HepG2 (cell line): Measurements from ENCODE around the gene SHQ1. TPM values are rescaled to one million over a fixed set of nuclear protein-coding genes. Genes with fewer than 3 reads are reported as not detected.

ENCODE experiments used
- ELF1 ChIP-seq: sonication (generic); formaldehyde crosslinking; IDR thresholded peaks from 2 replicates; pipeline ENCODE4 v1.4.0; 2020; ENCODE audit warnings: missing genetic modification reagents
- ESRRA ChIP-seq: sonication (generic); formaldehyde crosslinking; IDR thresholded peaks from 2 replicates; pipeline ENCODE4 v1.5.1; 2020; ENCODE audit warnings: mild to moderate bottlenecking, low read depth, missing genetic modification reagents
- ISX ChIP-seq: sonication (generic); formaldehyde crosslinking; conservative IDR thresholded peaks from 2 replicates; pipeline ENCODE4 v1.5.0; 2020; ENCODE audit warnings: missing genetic modification reagents
- MED13 ChIP-seq: sonication (generic); formaldehyde crosslinking; IDR thresholded peaks from 2 replicates; pipeline ENCODE4 v1.5.0; 2020; ENCODE audit warnings: missing genetic modification reagents
- PLRG1 ChIP-seq: fragments of 450-650 bp; conservative IDR thresholded peaks from 2 replicates; pipeline ENCODE4 v1.6.1; 2016
- ZEB1 ChIP-seq: IDR thresholded peaks from 2 replicates; pipeline ENCODE4 v1.6.1; 2012; ENCODE audit warnings: mild to moderate bottlenecking, low read depth, inconsistent platforms; ENCODE audit not compliant: insufficient replicate concordance
- ZFP36L2 ChIP-seq: sonication (generic); formaldehyde crosslinking; IDR thresholded peaks from 2 replicates; pipeline ENCODE4 v1.4.0; 2020; ENCODE audit warnings: missing genetic modification reagents
- ZNF124 ChIP-seq: sonication (generic); formaldehyde crosslinking; IDR thresholded peaks from 2 replicates; pipeline ENCODE4 v1.4.0; 2020; ENCODE audit warnings: missing genetic modification reagents
- ZNF567 ChIP-seq: sonication (generic); formaldehyde crosslinking; IDR thresholded peaks from 2 replicates; pipeline ENCODE4 v1.8.1; 2023; ENCODE audit warnings: mild to moderate bottlenecking, missing genetic modification reagents, borderline replicate concordance
- ZNF589 ChIP-seq: sonication (generic); formaldehyde crosslinking; conservative IDR thresholded peaks from 2 replicates; pipeline ENCODE4 v1.8.0; 2022; ENCODE audit warnings: mild to moderate bottlenecking, moderate library complexity, missing genetic modification reagents
- ZNF7 ChIP-seq: IDR thresholded peaks from 2 replicates; pipeline ENCODE4 v1.6.1; 2016; ENCODE audit warnings: missing biosample characterization, missing genetic modification reagents
- ZNF883 ChIP-seq: sonication (generic); formaldehyde crosslinking; IDR thresholded peaks from 2 replicates; pipeline ENCODE4 v1.5.1; 2020; ENCODE audit warnings: mild to moderate bottlenecking, missing genetic modification reagents; ENCODE audit errors: not compliant biosample characterization
- polyA plus RNA-seq, 8 experiments: library from polyadenylated mRNA; depleted of rRNA in 3 of 8; stranded (reverse) in 7 of 8; unstranded in 1 of 8; fragments of >200 nt; fragmentation: Illumina TruSeq in 4 of 8; extraction: Trizol in 4 of 8; gene quantifications; 2 replicates each; pipeline versions ENCODE4 v1.2.1 to v1.2.3, GENCODE V29; 2011 to 2016; ENCODE audit warnings: low read depth in 4 of 8, missing spikeins in 1 of 8, mixed read lengths in 1 of 8; ENCODE audit not compliant: insufficient read depth in 1 of 8
- total RNA-seq, 5 experiments: library from RNA; depleted of rRNA; stranded (reverse); fragments of >200 nt; fragmentation: Illumina TruSeq; extraction: Trizol; gene quantifications; 2 replicates each; pipeline ENCODE4 v1.2.3, GENCODE V29; 2016; ENCODE audit warnings: low read depth in 1 of 5
- TF ChIP-seq, protein P1 (sequence below): sonication (generic); formaldehyde crosslinking; IDR thresholded peaks from 2 replicates; pipeline ENCODE4 v1.4.0; 2020; ENCODE audit warnings: missing genetic modification reagents
- TF ChIP-seq, protein P2 (sequence below): sonication (generic); formaldehyde crosslinking; IDR thresholded peaks from 2 replicates; pipeline ENCODE4 v1.4.0; 2020; ENCODE audit warnings: missing genetic modification reagents
- TF ChIP-seq, protein P3 (sequence below): sonication (generic); formaldehyde crosslinking; IDR thresholded peaks from 2 replicates; pipeline ENCODE4 v1.4.0; 2020; ENCODE audit warnings: mild to moderate bottlenecking, missing genetic modification reagents
- TF ChIP-seq, protein P4 (sequence below): sonication (generic); formaldehyde crosslinking; IDR thresholded peaks from 2 replicates; pipeline ENCODE4 v1.8.1; 2022; ENCODE audit warnings: mild to moderate bottlenecking, missing genetic modification reagents
- TF ChIP-seq, protein P5 (sequence below): sonication (generic); formaldehyde crosslinking; IDR thresholded peaks from 2 replicates; pipeline ENCODE4 v1.5.0; 2020; ENCODE audit warnings: missing genetic modification reagents
- TF ChIP-seq, protein P6 (sequence below): sonication (generic); formaldehyde crosslinking; IDR thresholded peaks from 2 replicates; pipeline ENCODE4 v1.9.0; 2021; ENCODE audit warnings: missing genetic modification reagents, borderline replicate concordance

SHQ1 gene
- total and polyA plus RNA-seq, 2 of the 13 experiments (the other 11 are each of a cell fraction or from before 2014, with no cell fraction given), result 5.5 to 20.3 TPM

DNA sequence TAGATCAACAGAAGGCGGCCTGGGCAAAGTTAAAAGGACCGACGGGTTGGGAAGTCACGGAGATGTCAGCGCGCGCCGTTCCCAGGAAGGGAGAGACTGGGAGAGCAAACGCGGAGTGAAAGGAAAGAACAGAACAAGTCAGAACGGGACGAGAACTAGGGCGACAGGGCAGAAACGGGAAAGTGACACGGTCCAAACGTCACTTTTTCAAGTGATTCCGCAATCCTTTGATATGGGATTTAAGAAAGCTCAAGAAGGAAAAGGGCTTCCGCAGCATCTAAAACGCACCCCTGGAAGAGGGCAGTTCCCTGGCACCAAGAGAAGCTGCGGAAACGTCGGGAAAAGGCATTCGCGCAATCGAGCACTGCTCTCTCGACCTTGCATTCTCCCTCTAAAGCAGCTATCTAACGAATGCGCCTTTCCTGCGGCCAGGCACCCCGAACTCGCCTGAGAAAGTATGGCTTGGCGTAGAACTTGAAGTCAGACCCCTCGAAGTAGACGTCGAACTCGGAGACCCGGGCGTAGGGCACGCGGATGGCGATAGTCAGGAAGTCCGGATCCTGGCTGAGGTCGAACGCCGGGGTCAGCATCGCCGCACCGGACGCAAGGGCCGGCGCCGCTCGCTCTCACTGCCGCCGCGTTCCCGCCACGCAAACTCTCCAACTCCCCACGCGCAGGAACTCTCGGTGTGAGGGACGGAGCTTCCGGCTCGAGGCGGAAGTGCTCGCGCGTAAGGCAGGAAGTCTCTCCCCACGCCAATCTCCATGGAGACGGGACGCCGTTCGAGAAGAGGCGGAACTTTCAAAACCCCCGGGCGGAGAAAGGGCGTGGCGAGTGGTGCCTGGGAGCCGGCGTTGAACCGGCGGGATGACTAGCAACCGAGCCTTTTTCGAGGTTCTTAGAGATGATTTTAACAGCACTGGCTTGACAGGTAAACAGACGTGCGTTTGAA is at the start of gene SHQ1 (continued):
- TF ChIP-seq, protein P1, sequence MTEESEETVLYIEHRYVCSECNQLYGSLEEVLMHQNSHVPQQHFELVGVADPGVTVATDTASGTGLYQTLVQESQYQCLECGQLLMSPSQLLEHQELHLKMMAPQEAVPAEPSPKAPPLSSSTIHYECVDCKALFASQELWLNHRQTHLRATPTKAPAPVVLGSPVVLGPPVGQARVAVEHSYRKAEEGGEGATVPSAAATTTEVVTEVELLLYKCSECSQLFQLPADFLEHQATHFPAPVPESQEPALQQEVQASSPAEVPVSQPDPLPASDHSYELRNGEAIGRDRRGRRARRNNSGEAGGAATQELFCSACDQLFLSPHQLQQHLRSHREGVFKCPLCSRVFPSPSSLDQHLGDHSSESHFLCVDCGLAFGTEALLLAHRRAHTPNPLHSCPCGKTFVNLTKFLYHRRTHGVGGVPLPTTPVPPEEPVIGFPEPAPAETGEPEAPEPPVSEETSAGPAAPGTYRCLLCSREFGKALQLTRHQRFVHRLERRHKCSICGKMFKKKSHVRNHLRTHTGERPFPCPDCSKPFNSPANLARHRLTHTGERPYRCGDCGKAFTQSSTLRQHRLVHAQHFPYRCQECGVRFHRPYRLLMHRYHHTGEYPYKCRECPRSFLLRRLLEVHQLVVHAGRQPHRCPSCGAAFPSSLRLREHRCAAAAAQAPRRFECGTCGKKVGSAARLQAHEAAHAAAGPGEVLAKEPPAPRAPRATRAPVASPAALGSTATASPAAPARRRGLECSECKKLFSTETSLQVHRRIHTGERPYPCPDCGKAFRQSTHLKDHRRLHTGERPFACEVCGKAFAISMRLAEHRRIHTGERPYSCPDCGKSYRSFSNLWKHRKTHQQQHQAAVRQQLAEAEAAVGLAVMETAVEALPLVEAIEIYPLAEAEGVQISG (CRISPR knock-in tag), result peak; percentile 95
- TF ChIP-seq ISX (CRISPR knock-in tag) (no peak), PLRG1 (no peak), ZFP36L2 (CRISPR knock-in tag) (no peak), ZNF124 (CRISPR knock-in tag) (no peak; the same call in 1 of the 2 replicates), ZEB1 (no peak), ZNF7 (CRISPR knock-in tag) (no peak), MED13 (CRISPR knock-in tag) (peak; percentile 61; the same call in 1 of the 2 replicates), ELF1 (CRISPR knock-in tag) (peak; percentile 96), ESRRA (CRISPR knock-in tag) (no peak; the same call in 1 of the 2 replicates), ZNF567 (no peak; the same call in 1 of the 2 replicates), ZNF883 (CRISPR knock-in tag) (peak; percentile 77), ZNF589 (CRISPR knock-in tag) (no peak)
- TF ChIP-seq, protein P2, sequence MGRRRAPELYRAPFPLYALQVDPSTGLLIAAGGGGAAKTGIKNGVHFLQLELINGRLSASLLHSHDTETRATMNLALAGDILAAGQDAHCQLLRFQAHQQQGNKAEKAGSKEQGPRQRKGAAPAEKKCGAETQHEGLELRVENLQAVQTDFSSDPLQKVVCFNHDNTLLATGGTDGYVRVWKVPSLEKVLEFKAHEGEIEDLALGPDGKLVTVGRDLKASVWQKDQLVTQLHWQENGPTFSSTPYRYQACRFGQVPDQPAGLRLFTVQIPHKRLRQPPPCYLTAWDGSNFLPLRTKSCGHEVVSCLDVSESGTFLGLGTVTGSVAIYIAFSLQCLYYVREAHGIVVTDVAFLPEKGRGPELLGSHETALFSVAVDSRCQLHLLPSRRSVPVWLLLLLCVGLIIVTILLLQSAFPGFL, result no peak
- TF ChIP-seq, protein P3, sequence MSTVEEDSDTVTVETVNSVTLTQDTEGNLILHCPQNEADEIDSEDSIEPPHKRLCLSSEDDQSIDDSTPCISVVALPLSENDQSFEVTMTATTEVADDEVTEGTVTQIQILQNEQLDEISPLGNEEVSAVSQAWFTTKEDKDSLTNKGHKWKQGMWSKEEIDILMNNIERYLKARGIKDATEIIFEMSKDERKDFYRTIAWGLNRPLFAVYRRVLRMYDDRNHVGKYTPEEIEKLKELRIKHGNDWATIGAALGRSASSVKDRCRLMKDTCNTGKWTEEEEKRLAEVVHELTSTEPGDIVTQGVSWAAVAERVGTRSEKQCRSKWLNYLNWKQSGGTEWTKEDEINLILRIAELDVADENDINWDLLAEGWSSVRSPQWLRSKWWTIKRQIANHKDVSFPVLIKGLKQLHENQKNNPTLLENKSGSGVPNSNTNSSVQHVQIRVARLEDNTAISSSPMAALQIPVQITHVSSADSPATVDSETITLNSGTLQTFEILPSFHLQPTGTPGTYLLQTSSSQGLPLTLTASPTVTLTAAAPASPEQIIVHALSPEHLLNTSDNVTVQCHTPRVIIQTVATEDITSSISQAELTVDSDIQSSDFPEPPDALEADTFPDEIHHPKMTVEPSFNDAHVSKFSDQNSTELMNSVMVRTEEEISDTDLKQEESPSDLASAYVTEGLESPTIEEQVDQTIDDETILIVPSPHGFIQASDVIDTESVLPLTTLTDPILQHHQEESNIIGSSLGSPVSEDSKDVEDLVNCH, result no peak
- TF ChIP-seq, protein P4, sequence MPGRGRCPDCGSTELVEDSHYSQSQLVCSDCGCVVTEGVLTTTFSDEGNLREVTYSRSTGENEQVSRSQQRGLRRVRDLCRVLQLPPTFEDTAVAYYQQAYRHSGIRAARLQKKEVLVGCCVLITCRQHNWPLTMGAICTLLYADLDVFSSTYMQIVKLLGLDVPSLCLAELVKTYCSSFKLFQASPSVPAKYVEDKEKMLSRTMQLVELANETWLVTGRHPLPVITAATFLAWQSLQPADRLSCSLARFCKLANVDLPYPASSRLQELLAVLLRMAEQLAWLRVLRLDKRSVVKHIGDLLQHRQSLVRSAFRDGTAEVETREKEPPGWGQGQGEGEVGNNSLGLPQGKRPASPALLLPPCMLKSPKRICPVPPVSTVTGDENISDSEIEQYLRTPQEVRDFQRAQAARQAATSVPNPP (CRISPR knock-in tag), result peak; percentile 80; the same call in 1 of the 2 replicates
- TF ChIP-seq, protein P5, sequence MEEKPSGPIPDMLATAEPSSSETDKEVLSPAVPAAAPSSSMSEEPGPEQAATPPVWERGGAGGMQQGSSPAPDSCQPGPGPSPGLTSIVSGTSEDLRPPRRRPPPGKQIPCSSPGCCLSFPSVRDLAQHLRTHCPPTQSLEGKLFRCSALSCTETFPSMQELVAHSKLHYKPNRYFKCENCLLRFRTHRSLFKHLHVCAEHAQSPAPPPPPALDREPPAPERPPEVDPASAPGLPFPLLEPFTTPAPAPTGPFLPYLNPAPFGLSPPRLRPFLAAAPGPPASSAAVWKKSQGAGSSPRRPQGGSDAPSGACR (CRISPR knock-in tag), result peak; percentile 75; the same call in 1 of the 2 replicates
- TF ChIP-seq, protein P6, sequence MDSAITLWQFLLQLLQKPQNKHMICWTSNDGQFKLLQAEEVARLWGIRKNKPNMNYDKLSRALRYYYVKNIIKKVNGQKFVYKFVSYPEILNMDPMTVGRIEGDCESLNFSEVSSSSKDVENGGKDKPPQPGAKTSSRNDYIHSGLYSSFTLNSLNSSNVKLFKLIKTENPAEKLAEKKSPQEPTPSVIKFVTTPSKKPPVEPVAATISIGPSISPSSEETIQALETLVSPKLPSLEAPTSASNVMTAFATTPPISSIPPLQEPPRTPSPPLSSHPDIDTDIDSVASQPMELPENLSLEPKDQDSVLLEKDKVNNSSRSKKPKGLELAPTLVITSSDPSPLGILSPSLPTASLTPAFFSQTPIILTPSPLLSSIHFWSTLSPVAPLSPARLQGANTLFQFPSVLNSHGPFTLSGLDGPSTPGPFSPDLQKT (CRISPR knock-in tag), result peak; percentile 79; the same call in 1 of the 2 replicates
